H1 (cell line): Measurements from ENCODE around the gene SPATA19. TPM values are rescaled to one million over a fixed set of nuclear protein-coding genes. Genes with fewer than 3 reads are reported as not detected.

Experiments used
- BCL11A ChIP-seq, 2 experiments: IDR thresholded peaks; one replicate each; pipeline ENCODE4 v1.6.1; 2011; ENCODE audit warnings: low read depth in 2 of 2, low read length in 2 of 2, mild to moderate bottlenecking in 2 of 2
- CHD1 ChIP-seq: IDR thresholded peaks from 2 replicates; pipeline ENCODE4 v1.6.1; 2012; ENCODE audit warnings: low read depth, low read length, improper control_type of control experiment
- EZH2 ChIP-seq: fragments of 200-600 bp; sonication (generic); IDR thresholded peaks from 2 replicates; pipeline ENCODE4 v1.7.1; 2012; ENCODE audit warnings: low read depth, mild to moderate bottlenecking, moderate library complexity, low read length, inconsistent platforms; ENCODE audit not compliant: severe bottlenecking
- TAF1 ChIP-seq: IDR thresholded peaks from 2 replicates; pipeline ENCODE4 v1.6.1; 2011; ENCODE audit warnings: mild to moderate bottlenecking, low read depth, low read length
- polyA plus RNA-seq, 7 experiments: library from polyadenylated mRNA; depleted of rRNA in 3 of 7; stranded (reverse) in 5 of 7; unstranded in 2 of 7; fragments of >200 nt in 5 of 7; fragments of 200-250 nt in 2 of 7; gene quantifications; 1 replicate in 5 of 7; 2 replicates in 1 of 7; 4 replicates in 1 of 7; pipeline versions ENCODE4 v1.2.1 to v1.2.3, GENCODE V29; 2011 to 2013; ENCODE audit warnings: missing spikeins in 2 of 7, mixed read lengths in 2 of 7
- total RNA-seq: library from RNA; stranded (reverse); fragmentation: NEBNext Ultra II Directional; extraction: Animal tissue kit (Norgen Biotek cat#: 25700); gene quantifications from 2 replicates; pipeline ENCODE4 v1.2.1, GENCODE V29; 2021

The SPATA19 gene
- total and polyA plus RNA-seq, 2 of the 8 experiments (the other 6 are each of a cell fraction or from before 2014, with no cell fraction given), result not detected

DNA sequence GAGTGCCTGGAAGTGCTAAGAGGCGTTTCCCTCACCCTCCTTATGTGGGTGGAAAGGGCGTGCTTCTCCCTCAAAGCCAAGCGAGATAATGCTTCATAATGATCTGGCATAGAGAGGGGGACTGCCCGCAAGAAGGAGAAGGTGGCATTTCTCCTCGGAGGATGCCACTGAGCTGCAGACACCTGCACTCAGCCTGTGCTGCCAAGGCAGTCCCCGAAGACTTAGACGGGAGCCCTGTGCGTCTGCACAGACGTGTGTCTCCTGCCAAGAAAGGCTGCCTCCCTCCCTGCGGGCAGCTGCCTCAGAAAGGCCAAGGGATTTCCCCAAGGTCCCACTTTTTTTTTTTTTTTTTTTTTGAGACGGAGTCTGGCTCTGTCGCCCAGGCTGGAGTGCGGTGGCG, 48.1 kb upstream of the SPATA19 start (continued):
- TF ChIP-seq EZH2, result no peak
- TF ChIP-seq TAF1, result no peak
- no peak for TF ChIP-seq BCL11A (IDR thresholded peaks at IDR 0.05; ENCODE audit: low read depth in 2 of 2, low read length in 2 of 2)
- TF ChIP-seq CHD1, result no peak
